GM19240 (cell line): ENCODE measurements around the gene VPS26C.

Source experiments
- DNase-seq: peaks from one replicate; pipeline ENCODE4 v3.0.0; 2011; ENCODE audit warnings: low spot score; ENCODE audit not compliant: insufficient read length

The VPS26C gene

DNA sequence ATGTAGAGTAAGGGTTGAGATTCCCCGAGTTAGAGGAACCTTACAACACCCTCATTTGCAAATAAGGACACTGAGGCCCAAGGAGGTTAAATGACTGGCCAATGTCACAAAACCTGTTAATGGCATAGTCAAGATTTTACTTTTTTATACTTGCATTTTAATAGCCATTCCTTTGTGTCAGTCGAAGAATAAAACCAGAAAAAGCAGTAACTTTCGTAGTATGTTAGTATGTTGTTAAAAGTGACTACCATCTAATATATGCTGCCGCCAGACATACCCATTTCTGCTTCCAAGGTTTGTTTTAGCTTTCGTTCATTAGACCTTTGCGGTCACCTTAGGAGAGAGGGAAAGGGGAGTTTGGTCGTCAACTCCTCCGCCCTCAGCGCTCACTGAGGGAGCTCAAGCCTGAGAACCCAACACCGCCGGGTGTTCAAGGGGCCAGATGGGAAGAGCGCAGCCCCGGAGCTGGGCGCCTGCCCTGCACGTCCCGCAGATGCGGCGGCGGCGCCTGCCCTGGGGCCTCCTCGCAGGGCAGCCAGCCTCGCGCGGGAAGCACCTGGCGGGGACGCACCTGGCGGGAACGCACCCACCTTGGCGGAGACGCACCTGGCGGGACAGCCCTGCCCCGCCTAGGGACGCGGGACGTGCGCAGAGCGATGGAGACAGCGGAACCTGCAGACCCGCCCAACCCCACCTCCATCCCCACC is 466 bp downstream of the VPS26C start:
- no peak for DNase-seq

DNA sequence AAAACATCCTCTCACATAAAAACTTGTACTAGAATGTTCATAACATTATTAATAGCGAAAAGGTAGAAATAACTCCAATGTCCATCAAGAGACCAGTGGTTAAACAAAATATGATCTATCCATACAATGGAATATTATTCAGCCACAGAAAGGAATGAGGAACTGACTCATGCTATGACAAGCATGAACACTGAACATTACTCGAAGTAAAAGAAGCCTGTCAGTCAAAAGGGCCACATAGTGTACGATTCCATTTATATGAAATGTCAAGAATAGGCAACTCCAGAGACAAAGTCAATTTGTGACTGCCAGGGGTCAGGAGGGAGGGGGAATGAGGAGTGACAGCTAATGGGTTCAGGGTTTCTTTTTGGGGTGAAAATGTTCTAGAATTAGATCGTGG is 2.3 kb downstream of the VPS26C start:
- no peak for DNase-seq

DNA sequence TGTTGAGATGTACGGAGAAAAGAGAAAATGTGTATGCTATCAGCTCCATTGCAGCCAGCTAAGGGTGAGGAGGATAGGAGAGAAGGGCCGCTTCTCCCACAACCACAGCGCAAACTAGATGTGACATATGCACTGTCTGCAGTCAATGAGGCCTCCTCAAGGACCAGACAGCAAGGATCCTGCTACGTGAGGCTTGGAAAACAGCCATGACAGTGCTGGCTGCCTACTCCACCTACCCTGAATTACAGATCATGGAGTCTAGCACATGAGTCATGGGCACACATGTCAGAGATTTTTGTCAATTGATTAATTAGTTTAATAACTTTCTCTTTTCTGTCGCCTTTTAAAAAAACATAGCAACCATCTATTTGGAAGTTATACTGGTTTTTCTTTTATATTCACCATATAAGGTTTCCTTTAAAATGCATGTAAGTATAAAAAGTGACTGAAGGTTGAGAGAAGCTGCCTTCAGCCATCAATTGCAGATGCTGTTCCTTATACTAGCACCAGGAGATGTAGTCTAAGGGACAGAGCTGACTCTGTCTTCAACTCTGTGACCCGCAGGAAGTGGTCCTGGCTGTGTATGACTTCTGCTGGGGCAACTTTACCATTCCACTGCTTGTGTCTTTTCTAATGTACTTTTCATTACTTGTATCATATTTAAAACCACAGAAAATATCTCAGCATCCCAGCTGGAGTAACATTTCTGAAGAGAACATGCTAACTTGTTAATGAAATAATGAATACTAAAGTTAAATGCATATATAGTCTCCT is 3.1 kb downstream of the VPS26C start:
- no peak for DNase-seq

DNA sequence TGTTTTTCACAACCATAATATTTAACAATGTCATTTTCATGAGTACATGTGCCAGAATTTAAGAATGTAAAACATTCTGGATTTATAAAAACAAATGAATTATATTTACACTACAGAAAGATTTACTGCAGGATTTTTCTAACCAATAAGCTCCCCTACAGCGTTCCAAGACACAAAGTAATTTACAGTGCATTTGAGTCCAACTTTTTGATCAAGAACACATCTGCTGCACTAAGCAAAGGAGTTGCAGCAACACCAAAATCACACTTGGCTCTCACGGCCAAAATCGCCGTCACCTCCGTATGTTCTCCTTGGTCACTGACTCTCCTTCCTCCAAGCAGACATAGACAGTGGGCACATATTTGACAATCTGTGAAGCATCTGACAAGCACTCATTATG is 7.7 kb downstream of the VPS26C start:
- DNase-seq, result no peak

DNA sequence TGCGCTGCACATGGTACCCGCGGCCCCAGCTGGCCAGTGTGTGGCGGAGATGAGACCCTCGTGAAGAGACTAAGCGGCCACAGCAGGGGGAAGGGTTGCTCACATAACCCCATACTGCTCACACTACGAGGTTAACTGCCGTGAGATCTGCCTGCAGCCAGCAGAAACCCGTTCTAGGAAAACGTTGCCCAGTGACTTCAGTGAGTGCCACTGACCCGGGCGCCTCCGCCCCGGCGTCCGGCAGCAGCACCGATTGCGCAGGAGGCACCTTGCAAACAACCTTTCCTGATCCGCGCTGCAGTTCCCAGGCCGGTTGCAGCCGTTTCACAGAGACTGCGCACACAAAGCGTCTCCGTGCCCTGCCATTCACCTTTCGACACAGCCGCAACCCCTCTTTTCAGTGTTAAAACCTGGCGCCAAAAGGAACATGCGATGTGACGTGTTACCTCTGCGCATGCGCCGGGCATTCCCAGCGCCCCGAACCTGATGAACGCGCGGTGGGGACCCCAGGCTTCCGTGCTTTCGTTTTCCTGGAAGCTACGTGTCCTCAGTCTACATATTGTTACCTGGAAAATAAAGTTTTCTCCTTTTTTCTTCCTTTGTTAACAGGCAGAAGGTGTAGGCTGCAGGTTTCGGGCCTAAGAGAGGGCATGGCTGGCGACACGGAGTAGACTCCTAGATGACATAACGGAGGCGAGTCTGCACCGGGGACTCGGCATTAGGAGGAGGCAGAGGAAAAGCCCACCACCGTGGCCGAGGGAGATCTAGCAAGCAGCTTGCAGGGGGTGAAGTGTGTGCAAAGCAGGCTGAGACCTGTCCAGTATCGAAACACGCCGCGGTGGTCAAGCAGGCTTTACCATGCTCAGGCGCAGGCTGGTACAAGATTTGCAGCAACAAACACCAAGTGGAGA is 8.9 kb downstream of the VPS26C start:
- peak; percentile 23 for DNase-seq

DNA sequence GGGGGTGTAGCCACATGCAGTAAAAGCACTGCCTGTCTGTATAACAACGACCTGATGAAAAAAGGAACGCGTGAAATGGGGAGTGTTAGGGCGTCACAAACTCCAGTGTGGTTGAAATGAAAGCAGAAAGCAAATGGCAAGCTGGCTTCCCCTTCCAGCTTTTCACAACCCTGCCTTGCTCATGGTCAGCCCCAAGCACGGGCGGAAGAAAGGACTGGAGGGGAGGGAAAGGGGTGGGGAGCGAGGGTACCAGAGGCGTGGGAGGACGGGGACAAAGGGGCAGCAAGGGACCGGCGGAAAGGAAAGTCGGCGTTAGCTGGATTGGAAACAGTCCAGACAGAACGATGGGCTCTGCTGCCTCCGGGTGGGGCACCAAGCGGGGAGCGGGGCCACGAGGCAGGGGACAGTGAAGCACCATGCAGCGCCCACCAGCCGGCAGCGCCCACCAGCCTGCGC is 9.6 kb downstream of the VPS26C start:
- DNase-seq, result no peak

DNA sequence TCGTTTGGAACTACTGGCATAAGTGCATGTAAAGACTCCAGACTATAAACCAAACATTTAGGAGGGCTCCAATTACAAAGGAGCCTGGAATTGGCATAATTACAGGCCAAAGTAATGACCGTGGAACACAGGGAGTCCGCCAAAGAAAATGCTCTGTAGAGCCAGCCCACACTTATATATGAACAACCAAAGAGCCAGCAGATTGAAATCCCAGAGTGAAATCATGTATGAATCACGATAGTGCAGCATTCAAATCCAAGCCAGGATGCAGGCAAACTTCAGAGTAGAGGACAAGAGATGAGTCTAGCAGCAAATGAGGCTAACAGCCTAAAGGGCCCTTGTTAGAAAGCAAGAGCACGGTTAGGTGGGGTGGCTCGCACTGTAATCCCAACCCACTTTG is 13.1 kb downstream of the VPS26C start:
- no peak for DNase-seq

DNA sequence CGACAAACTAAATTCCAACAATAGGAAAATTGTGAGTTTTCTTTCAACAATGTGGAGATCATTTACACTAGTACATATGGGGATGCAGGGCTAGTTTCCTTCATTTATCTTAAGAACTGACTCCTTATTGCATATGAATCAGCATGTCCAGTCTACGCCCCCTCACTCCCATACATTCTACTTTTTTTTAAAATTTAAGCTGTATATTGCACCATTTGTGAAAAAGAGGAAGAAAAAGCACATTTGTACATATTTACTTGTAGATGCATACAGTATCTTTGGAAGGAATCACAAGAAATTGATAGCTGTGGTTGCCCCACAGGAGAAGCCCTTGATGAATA is 15.9 kb downstream of the VPS26C start:
- no peak for DNase-seq

DNA sequence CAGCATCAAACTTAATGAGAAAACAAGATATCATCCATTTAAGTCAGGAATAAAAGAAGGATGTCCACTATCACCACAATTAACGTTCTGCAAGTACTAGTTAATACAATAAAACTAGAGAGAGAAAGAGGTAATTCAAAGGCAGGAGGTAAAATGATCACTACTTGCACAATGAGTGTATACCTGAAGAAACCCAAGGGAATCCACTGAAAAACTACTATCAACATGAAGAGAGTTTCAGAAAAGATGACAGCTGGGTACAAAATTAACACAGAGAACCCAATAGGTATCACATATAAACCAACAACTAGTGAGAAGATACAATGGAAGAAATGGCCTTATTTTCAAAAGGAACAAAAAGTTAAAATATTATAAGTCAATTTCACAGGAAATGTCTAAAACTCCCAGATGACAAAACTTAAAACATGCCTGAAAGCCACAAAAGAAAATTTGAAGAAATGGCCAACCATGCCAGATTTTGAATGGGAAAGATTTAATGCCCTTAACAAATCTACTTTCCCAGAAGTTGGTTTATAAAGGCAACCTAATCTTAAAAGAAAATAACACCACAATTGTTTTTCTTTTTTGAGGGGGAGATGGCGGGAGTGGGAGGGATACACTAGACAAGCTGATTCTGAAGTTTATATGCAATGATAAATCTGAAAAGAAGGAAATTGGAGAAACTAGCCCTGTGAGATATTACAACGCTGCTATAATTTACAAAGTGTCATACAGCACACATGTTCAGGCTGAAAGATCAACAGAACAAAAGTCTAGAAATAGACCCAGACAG is 17.8 kb downstream of the VPS26C start:
- DNase-seq, result no peak

DNA sequence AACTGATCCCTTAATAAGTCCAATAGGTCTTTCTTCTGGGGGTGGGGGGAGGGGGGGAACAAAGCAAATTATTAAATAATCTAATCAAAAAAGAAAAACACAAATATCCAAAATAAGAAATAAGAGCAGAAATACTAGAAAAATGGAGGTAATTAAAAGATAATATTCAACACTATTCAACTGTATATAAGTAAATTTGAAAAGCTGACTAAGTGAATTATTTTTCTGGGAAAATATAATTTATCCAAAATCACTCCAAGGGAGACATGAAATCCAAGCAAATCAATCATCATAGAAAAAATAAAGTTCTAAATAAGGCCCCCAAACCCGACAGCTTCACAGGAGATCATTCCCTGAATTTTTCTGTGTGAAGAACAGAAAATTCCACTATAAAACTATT is 18.8 kb downstream of the VPS26C start:
- no peak for DNase-seq

DNA sequence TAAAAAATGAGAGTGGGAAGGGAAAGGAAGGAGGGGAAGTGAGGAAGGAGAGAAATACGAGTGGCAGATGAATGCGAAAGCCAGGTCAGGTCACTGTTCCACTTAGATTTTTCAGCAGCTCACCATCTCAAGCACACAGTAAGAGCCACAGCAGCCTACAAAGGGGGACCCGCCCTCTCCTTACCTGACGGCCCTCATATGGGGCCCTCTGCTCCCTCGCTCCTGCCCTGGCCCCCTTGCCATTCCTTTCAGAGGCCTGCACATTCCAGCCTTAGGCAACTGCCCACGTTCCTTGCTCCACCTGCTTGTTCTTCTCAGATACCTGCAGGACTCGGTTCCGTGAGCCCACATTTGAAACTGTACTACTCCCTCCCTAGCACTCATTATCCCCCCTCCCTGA is 22.0 kb downstream of the VPS26C start:
- DNase-seq, result no peak

DNA sequence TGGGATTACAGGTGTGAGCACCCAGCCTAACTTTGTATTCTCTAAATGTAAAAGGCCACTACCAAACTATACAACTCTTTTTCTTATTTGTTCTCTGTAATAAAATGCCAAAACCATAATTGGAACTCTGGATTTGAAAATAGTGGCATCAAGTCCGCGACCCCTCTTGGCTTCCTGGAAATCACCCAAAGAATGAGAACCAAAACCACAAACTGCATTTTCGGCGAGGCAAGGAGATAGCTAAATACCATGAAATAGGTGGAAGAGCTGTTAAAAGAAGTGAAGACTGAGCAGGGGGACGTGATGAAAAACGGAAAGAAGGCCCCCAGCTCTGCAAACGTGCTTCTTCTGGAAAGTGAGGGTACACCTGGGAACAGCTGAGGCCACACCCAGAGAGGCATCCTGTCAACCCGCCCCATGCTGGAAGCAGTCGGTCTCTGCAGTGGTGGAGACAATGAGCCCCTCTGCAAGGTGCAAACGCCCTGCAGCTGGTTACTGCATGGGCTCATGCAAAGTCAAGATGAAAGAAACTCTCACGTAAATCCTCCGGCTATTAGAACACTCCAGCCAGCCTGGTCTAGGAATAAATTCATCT is 22.5 kb downstream of the VPS26C start:
- no peak for DNase-seq

DNA sequence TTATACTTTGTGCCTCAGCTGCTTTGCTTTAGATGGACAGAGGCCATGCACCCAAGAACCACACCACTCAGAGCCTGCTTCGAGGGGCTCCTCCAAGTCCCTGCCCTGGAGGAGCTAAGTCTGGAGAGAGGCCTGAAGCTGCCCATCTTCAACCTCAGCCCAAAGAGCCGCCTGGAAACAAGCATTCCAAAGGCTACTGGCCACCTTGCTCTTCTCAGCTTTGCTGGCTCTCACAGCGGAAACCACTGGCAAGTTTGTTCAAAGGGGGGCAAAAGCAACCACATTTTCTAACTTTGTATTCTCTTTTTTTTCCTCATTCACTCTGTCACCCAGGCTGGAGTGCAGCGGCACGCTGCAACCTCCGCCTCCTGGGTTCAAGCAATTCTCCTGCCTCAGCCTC is 23.2 kb downstream of the VPS26C start:
- no peak for DNase-seq

DNA sequence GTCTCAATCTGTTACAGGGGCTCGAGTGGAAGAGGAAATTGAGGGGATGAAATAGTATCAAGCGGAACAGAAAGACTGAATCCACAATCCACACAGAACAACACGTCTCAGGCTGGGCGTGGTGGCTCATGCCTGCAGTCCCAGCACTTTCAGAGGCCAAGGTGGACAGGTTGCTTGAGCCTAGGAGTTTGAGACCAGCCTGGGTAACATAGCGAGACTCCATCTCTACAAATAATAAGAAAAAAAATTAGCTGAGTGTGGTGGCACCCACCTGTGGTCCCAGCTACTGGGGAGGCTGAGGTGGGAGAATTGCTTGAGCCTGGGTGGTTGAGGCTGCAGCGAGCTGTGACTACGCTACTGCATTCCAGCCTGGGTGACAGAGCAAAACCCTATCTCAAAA is 25.7 kb downstream of the VPS26C start:
- no peak for DNase-seq

DNA sequence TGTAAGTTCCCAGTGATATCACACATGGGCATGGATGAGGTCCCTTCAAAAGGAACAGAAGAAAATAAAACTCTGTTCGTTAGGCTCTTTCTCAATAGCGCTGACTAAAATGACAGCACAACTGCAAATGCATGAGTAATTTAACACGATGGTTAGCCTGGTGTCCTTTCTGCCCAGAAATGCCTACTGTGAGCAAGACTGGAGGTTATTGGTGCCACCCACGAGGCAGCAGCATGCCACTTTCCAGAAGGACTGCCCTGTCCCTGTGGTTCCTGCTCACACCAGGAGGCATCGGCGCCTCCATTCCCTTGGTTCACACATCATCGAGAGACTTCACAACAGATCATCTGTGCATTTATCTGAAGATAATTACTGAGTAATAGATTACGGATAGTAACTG is 26.2 kb downstream of the VPS26C start:
- no peak for DNase-seq

DNA sequence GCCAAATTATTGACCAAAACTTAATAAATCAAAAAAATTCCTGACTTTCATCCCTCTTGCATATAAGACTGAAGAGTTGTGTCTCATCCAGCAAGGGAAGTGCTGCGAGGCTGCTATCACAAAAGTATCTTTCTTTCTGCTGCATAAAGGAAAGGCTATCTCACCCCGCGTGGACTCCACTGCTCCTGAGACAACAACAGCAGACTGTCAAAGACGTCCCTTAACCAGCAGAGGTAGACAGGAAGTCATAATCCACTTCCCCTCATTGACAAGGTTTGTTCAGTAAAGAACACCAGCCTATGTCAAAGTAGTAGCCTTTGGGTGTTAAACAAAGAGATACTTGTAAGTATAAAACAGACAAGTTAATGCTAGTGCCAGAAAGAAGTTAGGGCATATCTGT is 29.4 kb downstream of the VPS26C start:
- DNase-seq, result no peak

DNA sequence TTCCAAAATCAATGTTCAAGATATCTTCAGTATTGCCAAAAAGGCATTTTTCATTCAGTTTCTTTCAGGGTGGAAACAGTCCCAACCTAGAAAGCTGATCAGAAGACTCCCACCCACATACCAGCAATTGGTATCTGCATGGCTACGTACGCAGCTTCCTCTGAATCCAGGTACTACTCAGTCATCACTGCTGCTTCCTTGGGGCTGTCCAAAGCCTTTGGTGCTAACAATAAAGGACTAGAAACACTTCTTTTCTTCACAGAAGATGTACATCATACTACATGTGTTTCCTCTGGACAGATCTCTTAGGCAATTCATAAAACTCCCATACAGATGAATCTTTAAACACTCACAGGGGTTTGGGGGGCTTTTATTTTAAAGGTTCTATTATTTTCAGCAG is 29.8 kb downstream of the VPS26C start:
- no peak for DNase-seq

DNA sequence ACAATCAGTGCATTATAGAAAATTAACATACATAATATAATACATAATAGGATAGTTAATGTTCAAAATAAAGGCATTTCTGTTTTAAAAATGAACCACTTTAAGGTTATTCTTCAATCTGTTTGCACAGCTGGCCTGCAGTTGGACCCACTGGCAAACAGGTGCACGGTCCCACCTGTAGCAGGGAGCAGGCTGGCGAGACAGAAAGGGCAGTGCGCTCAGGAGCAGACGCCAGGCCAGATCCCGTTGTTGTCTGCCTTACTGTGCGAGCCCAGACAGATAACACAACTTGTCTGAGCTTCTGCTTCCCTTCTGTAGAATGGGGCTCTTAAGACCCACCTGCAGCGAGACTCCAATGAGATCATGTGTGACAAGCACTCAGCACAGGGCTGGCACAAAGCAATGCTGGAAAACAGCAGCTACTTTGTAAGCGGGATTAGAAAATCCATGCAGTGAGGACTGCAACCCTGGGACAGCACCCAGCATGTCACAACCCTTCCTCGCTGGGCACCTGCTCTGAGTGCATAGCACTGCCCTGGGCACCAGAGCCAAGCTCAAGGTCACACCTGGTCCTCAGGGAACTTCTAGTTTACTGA is 33.5 kb downstream of the VPS26C start:
- DNase-seq, result no peak

DNA sequence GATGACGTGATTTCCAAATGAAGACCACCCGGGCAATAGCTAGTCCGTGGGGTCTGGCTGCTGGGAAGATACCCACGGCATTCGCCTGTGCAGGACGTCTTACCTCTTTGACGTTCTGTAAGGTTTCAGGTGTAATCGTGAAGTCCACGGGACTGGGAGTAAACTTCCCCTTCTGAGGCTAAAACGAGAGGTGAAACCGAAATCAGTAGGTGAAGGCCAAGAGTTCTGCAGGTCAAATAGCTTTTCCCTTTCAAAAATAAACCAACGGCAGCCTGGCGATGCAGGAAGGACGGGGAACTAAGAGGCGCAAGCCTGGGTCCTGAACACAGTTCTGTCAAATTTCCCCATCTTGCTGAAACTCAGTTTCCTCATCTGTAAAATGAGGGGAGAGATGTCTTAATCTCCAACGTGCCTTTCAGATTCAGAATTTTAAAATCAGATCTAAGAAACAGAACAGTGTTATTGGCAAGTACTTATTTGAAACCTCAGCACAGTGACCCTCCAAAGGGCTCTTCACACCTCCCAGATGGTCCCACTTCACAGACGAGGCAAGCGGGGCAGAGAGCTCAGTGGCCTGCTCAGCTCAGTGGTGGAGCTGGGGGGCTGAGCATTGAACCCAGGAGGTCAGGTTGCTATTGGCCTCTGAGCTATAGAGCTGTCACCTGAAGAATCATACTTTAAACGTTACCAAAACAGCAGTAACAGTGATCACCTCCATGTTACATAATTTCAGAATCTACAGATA is 34.7 kb downstream of the VPS26C start:
- DNase-seq, result peak; percentile 45

DNA sequence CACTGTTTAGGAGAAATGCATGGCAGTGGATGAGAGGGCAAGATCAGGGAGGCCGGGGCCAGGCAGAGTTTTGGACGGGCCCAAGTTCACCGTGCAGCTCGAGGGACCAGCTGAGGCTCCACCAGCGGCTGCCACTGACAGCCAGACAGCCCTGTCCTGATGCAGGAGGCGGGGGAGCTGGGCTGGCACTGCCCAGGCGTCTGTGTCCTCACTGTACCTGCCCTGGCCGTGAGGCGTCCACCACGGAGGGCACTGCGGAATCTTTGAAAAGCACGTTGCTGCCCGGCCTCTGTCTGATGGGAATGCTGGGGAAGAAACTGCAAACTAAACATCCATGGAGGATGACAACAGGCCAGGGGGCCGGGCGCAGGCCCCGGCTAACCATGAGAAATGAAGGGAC is 35.5 kb downstream of the VPS26C start:
- DNase-seq, result no peak
